GM19397 (cell line): Measurements from ENCODE around the gene SYPL1.
"Not testable (repeated sequence)": the region's sequence is repeated elsewhere in the genome, so short reads cannot be mapped to it uniquely, and the experiment has no call there.

Experiments used
- ATAC-seq: cut with Tn5 transposase; IDR thresholded peaks from one replicate; pipeline ENCODE4 v1.9.1; 2021; ENCODE audit warnings: mild to moderate bottlenecking, moderate library complexity; ENCODE audit not compliant: unreplicated experiment

The SYPL1 gene

GRCh38 chr7:106112118-106112971 lies at the start of gene SYPL1:
TSS of gene SYPL1 (minus strand) at chr7:106112312. CDS start at chr7:106112208, 104 bp downstream.
- peak; percentile 79 for ATAC-seq

- ATAC-seq: no peak
Measured at GRCh38 chr7:106155027-106155426, 42.9 kb upstream of the SYPL1 start.

- ATAC-seq: peak; percentile 59
Measured at GRCh38 chr7:106153891-106154449, 41.9 kb upstream of the SYPL1 start.

GRCh38 chr7:106152313-106152665 lies 40.2 kb upstream of the SYPL1 start:
- ATAC-seq: no peak

- ATAC-seq: no peak
Measured at GRCh38 chr7:106151459-106152312, 39.6 kb upstream of the SYPL1 start.

GRCh38 chr7:106143711-106144337 lies 31.7 kb upstream of the SYPL1 start:
- ATAC-seq: no peak

GRCh38 chr7:106142136-106142535 lies 30.0 kb upstream of the SYPL1 start:
- ATAC-seq: no peak

GRCh38 chr7:106140406-106141173 lies 28.5 kb upstream of the SYPL1 start:
- no peak for ATAC-seq

GRCh38 chr7:106139265-106140251 lies 27.4 kb upstream of the SYPL1 start:
- no peak for ATAC-seq

- no peak for ATAC-seq
Measured at GRCh38 chr7:106138776-106139175, 26.7 kb upstream of the SYPL1 start.

GRCh38 chr7:106138181-106138580 lies 26.1 kb upstream of the SYPL1 start:
- ATAC-seq: not testable (repeated sequence)

GRCh38 chr7:106134241-106134640 lies 22.1 kb upstream of the SYPL1 start:
- no peak for ATAC-seq

- ATAC-seq: no peak
Measured at GRCh38 chr7:106129291-106129690, 17.2 kb upstream of the SYPL1 start.

GRCh38 chr7:106128836-106129235 lies 16.7 kb upstream of the SYPL1 start:
- ATAC-seq: no peak

GRCh38 chr7:106127984-106128780 lies 16.1 kb upstream of the SYPL1 start:
- ATAC-seq: no peak

GRCh38 chr7:106126170-106126938 lies 14.2 kb upstream of the SYPL1 start:
- no peak for ATAC-seq

- ATAC-seq: no peak
Measured at GRCh38 chr7:106125417-106125816, 13.3 kb upstream of the SYPL1 start.

- no peak for ATAC-seq
Measured at GRCh38 chr7:106124186-106124585, 12.1 kb upstream of the SYPL1 start.
